Activated naive CD8-positive, alpha-beta T cell treated with anti-CD3 and anti-CD28 coated beads, Interleukin-2, amount 10 ng/mL, durations not matched to agents 7 days and 5 days (primary cell): Measurements from ENCODE around the gene NEIL3. TPM values are rescaled to one million over a fixed set of nuclear protein-coding genes. Genes with fewer than 3 reads are reported as not detected.

Source experiments
- ATAC-seq: fragments of 150-1000 bp; cut with Tn5 transposase; one replicate; pipeline ENCODE4 v1.10.0; 2021; ENCODE audit warnings: low read depth, moderate library complexity
- POLR2A ChIA-PET: fragments of 350-600 bp; sonication (Branson Sonifier 250); formaldehyde crosslinking; loops from one replicate; lab custom pipeline; 2021; ENCODE audit warnings: antibody characterized with exemption; lab: Charles Lee
- DNase-seq: peaks from one replicate; pipeline ENCODE4 v3.0.0; 2021
- H3K27ac Mint-ChIP-seq: one replicate; pipeline ENCODE4 v1.8.0; 2022; ENCODE audit warnings: mild to moderate bottlenecking, mixed read lengths
- H3K27me3 Mint-ChIP-seq: one replicate; pipeline ENCODE4 v1.8.0; 2022; ENCODE audit warnings: mild to moderate bottlenecking, moderate library complexity, mixed read lengths
- H3K36me3 Mint-ChIP-seq: one replicate; pipeline ENCODE4 v1.8.0; 2021; ENCODE audit warnings: mild to moderate bottlenecking, mixed read lengths
- H3K4me1 Mint-ChIP-seq: one replicate; pipeline ENCODE4 v1.8.0; 2021; ENCODE audit warnings: mixed read lengths
- H3K4me3 Mint-ChIP-seq: one replicate; pipeline ENCODE4 v1.8.0; 2022; ENCODE audit warnings: mild to moderate bottlenecking, moderate library complexity, mixed read lengths
- H3K9me3 Mint-ChIP-seq: one replicate; pipeline ENCODE4 v1.8.0; 2021; ENCODE audit warnings: mixed read lengths
- total RNA-seq, 2 experiments: library from RNA; stranded (reverse); gene quantifications; one replicate each; pipeline ENCODE4 v1.2.3, GENCODE V29; 2021

Gene NEIL3
- total RNA-seq, 2 experiments from 2014 or later = 23.2 to 24.0 TPM

DNA sequence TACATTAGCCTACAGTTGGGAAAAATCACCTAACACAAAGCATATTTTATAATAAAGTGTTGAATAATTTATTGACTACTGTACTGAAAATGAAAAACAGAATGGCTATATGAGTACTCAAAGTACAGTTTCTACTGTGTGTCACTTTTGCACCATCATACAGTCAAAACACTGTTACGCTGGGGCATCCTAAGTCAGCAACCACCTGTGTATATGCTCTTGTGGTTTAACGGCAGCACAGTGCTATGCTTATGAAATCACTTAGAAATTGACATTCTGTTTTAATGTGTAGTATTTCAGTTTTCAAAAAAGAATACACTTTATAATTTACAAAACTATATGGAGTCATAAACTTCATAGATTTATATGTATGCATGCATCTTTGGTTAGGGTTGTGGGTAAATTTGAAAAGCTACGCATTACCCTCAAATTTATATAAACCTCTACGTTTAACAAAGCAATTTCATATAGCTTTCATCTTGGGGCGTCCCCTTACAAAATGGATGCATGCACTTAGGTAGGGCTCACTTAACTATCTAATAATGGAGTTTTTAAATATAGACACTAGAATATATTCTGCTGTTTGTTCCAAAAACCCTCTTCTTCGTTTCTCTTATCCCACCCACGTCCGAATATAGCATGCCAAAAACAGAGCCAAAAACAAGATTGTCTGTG, 690 bp upstream of the NEIL3 start:
- no peak for DNase-seq
- peaks cover 26% of the 10 kb centered on the region for H3K36me3 Mint-ChIP-seq
- peak overlapping the region; percentile 99 for H3K27ac Mint-ChIP-seq
- H3K9me3 Mint-ChIP-seq = peaks cover under 1% of the 10 kb centered on the region
- POLR2A ChIA-PET = interaction anchor here (0.6 to 5.4 kb wide), 7 partner anchors 10 to 132 kb away, joined by 3 to 53 read pairs (median 5); partner anchors contain the start of gene AGA
- ATAC-seq = peak; percentile 9
- peak overlapping the region; percentile 96 for H3K4me3 Mint-ChIP-seq
- no peaks in the 10 kb centered on the region for H3K27me3 Mint-ChIP-seq
- H3K4me1 Mint-ChIP-seq = peaks cover 34% of the 10 kb centered on the region

- H3K27ac Mint-ChIP-seq = peak overlapping the region; percentile 38
- peaks cover 1% of the 10 kb centered on the region for H3K9me3 Mint-ChIP-seq
- POLR2A ChIA-PET = interaction anchor here (0.6 to 5.4 kb wide), 3 partner anchors 9 to 130 kb away, joined by 3 to 53 read pairs (median 4); partner anchors contain the start of gene AGA
- no peak for DNase-seq
- H3K36me3 Mint-ChIP-seq = peaks cover 33% of the 10 kb centered on the region
- H3K4me1 Mint-ChIP-seq = peaks cover 51% of the 10 kb centered on the region
- peak overlapping the region; percentile 96 for H3K4me3 Mint-ChIP-seq
- no peaks in the 10 kb centered on the region for H3K27me3 Mint-ChIP-seq
- no peak for ATAC-seq
Measured at GRCh38 chr4:177311589-177311988, 1.9 kb downstream of the NEIL3 start.

DNA sequence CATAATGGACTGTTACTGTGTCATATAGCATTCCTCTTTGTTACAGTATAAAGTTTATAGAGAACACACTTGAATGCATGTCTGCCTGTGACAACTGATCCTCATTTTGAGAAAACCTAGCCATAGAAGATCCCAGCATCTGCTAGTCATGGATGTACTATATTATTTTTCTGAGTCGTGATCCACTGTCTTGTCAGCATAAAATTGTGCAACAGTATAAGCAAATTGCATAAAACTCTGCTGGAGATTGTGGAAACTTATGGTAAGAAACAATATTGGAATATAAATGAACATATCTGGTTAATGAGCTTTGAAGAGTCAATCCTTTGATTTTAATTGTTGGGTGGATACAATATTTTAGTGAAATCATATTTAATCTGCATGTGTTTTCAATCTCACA, 3.6 kb downstream of the NEIL3 start:
- no peaks in the 10 kb centered on the region for H3K27me3 Mint-ChIP-seq
- peaks cover 1% of the 10 kb centered on the region for H3K9me3 Mint-ChIP-seq
- peaks cover 40% of the 10 kb centered on the region for H3K36me3 Mint-ChIP-seq

DNA sequence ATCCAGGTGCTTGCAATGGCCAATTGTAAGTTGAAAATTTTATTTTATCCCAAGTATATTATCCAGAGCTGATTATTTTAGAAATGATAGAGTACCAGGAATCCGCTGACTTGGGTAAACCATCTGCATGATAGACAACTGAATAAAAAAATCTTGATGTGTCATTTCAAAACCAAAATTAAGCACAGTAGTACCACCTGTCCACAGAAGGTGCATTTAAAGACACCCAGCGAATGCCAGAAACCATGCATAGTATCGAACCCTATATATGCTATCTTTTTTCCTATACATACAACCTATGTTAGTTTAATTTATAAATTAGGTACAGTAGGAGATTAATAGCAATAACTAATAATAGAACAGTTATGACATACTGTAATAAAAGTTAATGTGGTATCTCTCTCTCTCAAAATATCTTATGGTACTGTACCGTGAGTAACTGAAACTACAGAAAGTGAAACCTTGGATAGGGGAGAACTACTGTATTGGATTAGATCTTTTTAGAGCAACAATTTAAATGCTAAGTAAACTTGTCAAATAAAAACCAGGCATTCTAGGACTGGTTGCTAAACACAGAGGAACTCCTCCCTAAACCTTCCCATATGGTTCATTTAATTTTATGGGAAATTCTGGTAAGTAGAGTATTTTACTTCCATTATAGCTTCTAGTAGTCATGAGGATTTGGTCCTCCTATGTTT, 6.2 kb downstream of the NEIL3 start:
- Mint-ChIP-seq H3K9me3 (peaks cover 1% of the 10 kb centered on the region), H3K27me3 (no peaks in the 10 kb centered on the region), H3K4me3 (peak overlapping the region; percentile 54), H3K36me3 (peaks cover 54% of the 10 kb centered on the region), H3K4me1 (peaks cover 69% of the 10 kb centered on the region), H3K27ac (peak overlapping the region; percentile 28)
- POLR2A ChIA-PET = interaction anchor here (1.2 to 1.3 kb wide), 2 partner anchors 10 to 127 kb away, joined by 3 read pairs; partner anchors contain the start of gene AGA
- ATAC-seq = peak; percentile 75
- no peak for DNase-seq

More for the DNA sequence above, 3.6 kb downstream of the NEIL3 start:
- POLR2A ChIA-PET = interaction anchor here (5.4 kb wide), 1 partner anchor 128 kb away, joined by 53 read pairs; the partner anchor contains the start of gene AGA
- Mint-ChIP-seq H3K4me1 (peaks cover 61% of the 10 kb centered on the region), H3K27ac (no peak overlapping the region), H3K4me3 (peak overlapping the region; percentile 28)
- DNase-seq = no peak
- ATAC-seq = no peak

DNA sequence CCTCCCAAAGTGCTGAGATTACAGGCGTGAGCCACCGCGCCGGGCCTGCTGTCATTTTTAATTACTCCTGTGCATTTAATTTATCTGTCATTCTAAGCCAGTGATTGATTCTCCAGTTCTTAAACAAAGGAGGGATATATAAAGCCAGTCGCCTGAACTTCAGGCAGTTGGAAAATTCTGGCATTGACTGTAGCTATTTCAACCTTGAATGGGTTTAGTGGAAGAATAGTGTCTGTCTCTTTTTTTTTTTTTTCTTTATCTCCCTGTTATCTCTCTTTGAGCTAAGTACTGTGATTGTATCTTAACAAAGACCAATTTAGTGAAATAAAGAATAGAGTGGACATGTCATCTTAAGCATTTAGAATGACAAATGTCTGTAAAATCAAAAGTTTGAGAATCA, 11.0 kb downstream of the NEIL3 start:
- ATAC-seq = no peak
- Mint-ChIP-seq H3K9me3 (no peaks in the 10 kb centered on the region), H3K4me3 (peak overlapping the region; percentile 7), H3K4me1 (peaks cover 48% of the 10 kb centered on the region), H3K27me3 (no peaks in the 10 kb centered on the region), H3K36me3 (peaks cover 49% of the 10 kb centered on the region), H3K27ac (peak overlapping the region; percentile 5)
- POLR2A ChIA-PET = interaction anchor here (0.6 to 2.6 kb wide), 3 partner anchors 9 to 43 kb away, joined by 3 to 10 read pairs (median 4); partner anchors contain the start of gene NEIL3
- DNase-seq = no peak

DNA sequence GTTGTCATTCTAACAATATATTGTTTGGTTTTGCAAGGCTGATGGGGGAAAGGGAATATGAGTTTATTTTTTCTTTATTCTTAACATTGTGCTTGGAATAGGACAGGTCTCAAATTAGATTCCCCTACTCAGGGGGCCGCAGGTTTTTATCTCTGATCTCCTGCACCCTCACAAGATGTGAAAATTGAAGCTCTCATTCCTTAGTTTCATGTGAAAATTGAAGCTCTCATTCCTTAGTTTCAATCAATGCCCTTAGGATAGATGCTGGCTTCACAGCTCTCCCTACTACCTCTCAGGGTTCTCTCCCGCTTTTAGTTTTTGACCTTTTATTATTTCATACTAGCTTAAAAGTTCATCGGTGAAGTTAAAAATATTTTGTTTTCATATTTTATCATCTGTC, 12.0 kb downstream of the NEIL3 start:
- DNase-seq (no peak), ATAC-seq (no peak)
- Mint-ChIP-seq H3K4me1 (peaks cover 40% of the 10 kb centered on the region), H3K36me3 (peaks cover 57% of the 10 kb centered on the region), H3K4me3 (no peak overlapping the region), H3K27ac (no peak overlapping the region), H3K27me3 (no peaks in the 10 kb centered on the region), H3K9me3 (no peaks in the 10 kb centered on the region)
- POLR2A ChIA-PET = interaction anchor here (1.2 to 2.6 kb wide), 2 partner anchors 13 to 120 kb away, joined by 3 to 10 read pairs; partner anchors contain the start of gene NEIL3

- Mint-ChIP-seq H3K4me3 (no peak overlapping the region), H3K9me3 (no peaks in the 10 kb centered on the region), H3K4me1 (peaks cover 35% of the 10 kb centered on the region), H3K27ac (no peak overlapping the region), H3K36me3 (peaks cover 61% of the 10 kb centered on the region), H3K27me3 (no peaks in the 10 kb centered on the region)
- POLR2A ChIA-PET = interaction anchor here (1.2 to 2.6 kb wide), 2 partner anchors 13 to 119 kb away, joined by 3 to 10 read pairs; partner anchors contain the start of gene NEIL3
- ATAC-seq = no peak
- no peak for DNase-seq
Measured at GRCh38 chr4:177322266-177322665, 12.6 kb downstream of the NEIL3 start.

DNA sequence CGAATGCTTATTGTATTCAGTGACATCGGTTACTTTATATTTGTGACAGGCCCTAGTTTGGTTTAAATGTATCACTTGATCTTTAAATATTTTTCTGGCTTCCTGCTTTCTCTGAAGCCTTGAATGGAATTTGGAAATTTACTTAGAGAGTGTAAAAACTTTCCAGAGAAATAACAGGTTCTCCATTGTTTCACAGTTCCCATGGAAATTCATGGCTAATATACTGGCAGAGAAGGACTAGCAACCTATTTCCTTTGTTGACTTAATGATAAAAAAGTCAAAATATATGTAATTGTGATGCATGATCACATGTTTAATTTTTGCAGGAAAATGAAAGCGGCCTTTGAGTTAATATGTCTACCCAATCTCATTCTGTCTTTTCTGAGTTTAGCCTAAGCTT, 13.2 kb downstream of the NEIL3 start:
- Mint-ChIP-seq H3K4me1 (peaks cover 33% of the 10 kb centered on the region), H3K9me3 (no peaks in the 10 kb centered on the region), H3K27me3 (no peaks in the 10 kb centered on the region), H3K27ac (no peak overlapping the region), H3K36me3 (peaks cover 67% of the 10 kb centered on the region), H3K4me3 (no peak overlapping the region)
- POLR2A ChIA-PET = no interaction called here
- ATAC-seq (no peak), DNase-seq (no peak)

- ATAC-seq (no peak), DNase-seq (no peak)
- peaks cover 30% of the 10 kb centered on the region for H3K4me1 Mint-ChIP-seq
- H3K4me3 Mint-ChIP-seq = no peak overlapping the region
- no peaks in the 10 kb centered on the region for H3K27me3 Mint-ChIP-seq
- POLR2A ChIA-PET = no interaction called here
- H3K27ac Mint-ChIP-seq = no peak overlapping the region
- H3K36me3 Mint-ChIP-seq = peaks cover 68% of the 10 kb centered on the region
- H3K9me3 Mint-ChIP-seq = no peaks in the 10 kb centered on the region
Measured at GRCh38 chr4:177323416-177323815, 13.7 kb downstream of the NEIL3 start.

DNA sequence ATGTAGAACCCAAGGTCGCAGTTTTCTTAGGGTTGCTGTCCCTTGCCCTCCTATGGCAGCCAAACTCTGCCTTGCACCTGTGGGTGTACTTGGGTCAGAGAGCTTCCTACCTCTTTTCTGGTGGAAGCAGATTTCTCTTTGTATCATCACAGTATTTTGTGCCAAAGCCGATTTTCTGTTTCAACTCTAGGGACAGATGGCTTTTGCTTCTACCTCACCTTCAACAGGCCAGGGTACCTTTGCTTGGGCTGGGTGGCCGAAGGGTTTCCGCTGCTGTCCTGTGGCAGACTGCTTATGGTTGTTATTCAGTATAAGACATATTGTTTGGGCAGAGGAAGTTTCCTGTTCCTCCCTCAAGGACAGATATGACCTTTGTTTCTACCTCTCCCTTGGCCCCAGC, 22.4 kb downstream of the NEIL3 start:
- peaks cover 4% of the 10 kb centered on the region for H3K9me3 Mint-ChIP-seq
- POLR2A ChIA-PET = no interaction called here
- no peak overlapping the region for H3K4me3 Mint-ChIP-seq
- peaks cover 24% of the 10 kb centered on the region for H3K4me1 Mint-ChIP-seq
- H3K36me3 Mint-ChIP-seq = peaks cover 59% of the 10 kb centered on the region
- no peaks in the 10 kb centered on the region for H3K27me3 Mint-ChIP-seq
- no peak overlapping the region for H3K27ac Mint-ChIP-seq
- DNase-seq (no peak), ATAC-seq (no peak)

DNA sequence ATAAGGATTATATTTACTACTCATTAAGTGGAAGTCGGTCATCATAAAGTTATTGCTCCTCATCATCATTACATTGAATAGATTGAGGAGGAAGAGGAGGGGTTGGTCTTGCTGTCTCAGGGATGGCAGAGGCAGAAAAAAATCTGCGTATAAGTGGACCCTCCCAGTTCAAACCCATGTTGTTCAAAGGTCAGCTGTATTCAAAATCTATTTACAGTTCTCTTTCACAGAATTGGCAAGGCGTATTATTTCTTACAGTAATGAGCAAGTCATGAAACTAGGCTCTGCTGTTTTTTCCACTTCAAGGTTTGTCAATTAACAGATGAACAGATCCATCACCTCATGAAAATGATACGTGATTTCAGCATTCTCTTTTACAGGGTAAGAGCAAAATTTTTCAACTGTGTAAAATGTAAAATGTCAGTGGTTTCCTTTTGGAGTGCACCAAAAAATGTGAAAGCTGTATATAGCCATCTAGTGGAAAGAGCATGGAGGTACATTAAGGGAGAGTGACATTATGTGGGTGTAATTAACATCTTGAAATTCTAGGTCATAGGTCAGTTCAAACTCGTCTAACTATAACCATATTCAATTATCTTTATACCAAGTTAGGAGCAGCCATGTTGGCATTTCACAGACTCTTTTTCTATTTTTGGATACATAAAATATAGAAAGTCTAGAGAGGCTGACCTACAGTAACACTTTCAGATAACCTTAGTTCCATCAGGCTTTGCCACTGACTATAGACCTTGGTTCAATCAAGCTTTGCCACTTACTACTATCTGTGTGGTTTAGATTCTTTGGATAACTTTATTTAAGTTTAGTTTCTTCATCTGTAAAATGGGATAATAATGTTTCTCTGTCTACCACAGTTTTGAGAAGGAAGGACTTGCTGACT, 30.1 kb downstream of the NEIL3 start:
- Mint-ChIP-seq H3K9me3 (no peaks in the 10 kb centered on the region), H3K4me1 (peaks cover 10% of the 10 kb centered on the region), H3K27ac (no peak overlapping the region), H3K27me3 (no peaks in the 10 kb centered on the region), H3K4me3 (no peak overlapping the region), H3K36me3 (peaks cover 26% of the 10 kb centered on the region)
- POLR2A ChIA-PET = interaction anchor here (0.5 kb wide), 1 partner anchor 92 kb away, joined by 3 read pairs; no protein-coding TSS in a partner anchor
- DNase-seq = no peak
- ATAC-seq = peak; percentile 84

- DNase-seq = no peak
- no peak overlapping the region for H3K27ac Mint-ChIP-seq
- POLR2A ChIA-PET = no interaction called here
- H3K27me3 Mint-ChIP-seq = no peaks in the 10 kb centered on the region
- H3K9me3 Mint-ChIP-seq = no peaks in the 10 kb centered on the region
- H3K36me3 Mint-ChIP-seq = peaks cover 41% of the 10 kb centered on the region
- no peak overlapping the region for H3K4me3 Mint-ChIP-seq
- H3K4me1 Mint-ChIP-seq = no peaks in the 10 kb centered on the region
- ATAC-seq = no peak
Measured at GRCh38 chr4:177348348-177348747, 38.7 kb downstream of the NEIL3 start.

DNA sequence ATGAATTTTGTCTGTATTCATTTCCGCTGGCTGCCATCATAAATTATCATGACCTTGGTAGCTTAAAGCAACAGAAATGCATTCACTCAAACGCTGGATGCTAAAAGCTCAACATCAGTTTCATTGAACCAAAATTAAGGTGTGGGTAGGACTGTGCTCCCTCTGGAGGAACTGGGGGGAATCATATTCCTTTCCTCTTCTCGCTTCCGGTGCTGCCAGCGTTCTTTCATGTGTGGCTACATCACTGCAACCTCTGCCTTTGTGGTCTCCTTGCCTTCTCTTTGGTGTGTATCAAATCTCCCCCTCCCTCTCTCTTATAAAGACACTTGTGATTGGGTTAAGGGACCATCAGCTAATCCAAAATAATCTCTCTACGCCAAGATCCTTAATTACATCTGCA, 39.5 kb downstream of the NEIL3 start:
- H3K4me1 Mint-ChIP-seq = no peaks in the 10 kb centered on the region
- no peak overlapping the region for H3K27ac Mint-ChIP-seq

More for the DNA sequence above, 39.5 kb downstream of the NEIL3 start:
- ATAC-seq = no peak
- peaks cover 43% of the 10 kb centered on the region for H3K36me3 Mint-ChIP-seq
- H3K9me3 Mint-ChIP-seq = no peaks in the 10 kb centered on the region
- POLR2A ChIA-PET = no interaction called here
- H3K27me3 Mint-ChIP-seq = no peaks in the 10 kb centered on the region
- no peak for DNase-seq
- no peak overlapping the region for H3K4me3 Mint-ChIP-seq
